ENCODE results near the gene HBEGF. TPM values are rescaled to one million over a fixed set of nuclear protein-coding genes. Genes with fewer than 3 reads are reported as not detected.
A peak's percentile ranks its signal among the peaks of the same experiment; 100 is the strongest.

The HBEGF gene
- total RNA-seq, 1 donor from 2014 or later: 22.6 TPM

- no peak for DNase-seq (ENCODE audit: low spot score)
- H3K27ac Mint-ChIP-seq (ENCODE audit: unreplicated experiment): no peak overlapping the region
- H3K4me1 Mint-ChIP-seq (ENCODE audit: unreplicated experiment): peaks cover 49% of the 10 kb centered on the region
- H3K9me3 Mint-ChIP-seq (ENCODE audit: unreplicated experiment): no peaks in the 10 kb centered on the region
- peaks cover 24% of the 10 kb centered on the region for H3K36me3 Mint-ChIP-seq (ENCODE audit: low read depth, unreplicated experiment)
- no peak for TF ChIP-seq CTCF (IDR thresholded peaks at IDR 0.05; ENCODE audit: unreplicated experiment)
- H3K27me3 Mint-ChIP-seq (ENCODE audit: unreplicated experiment): peaks cover 8% of the 10 kb centered on the region
- peak overlapping the region; percentile 73 for H3K4me3 Mint-ChIP-seq (ENCODE audit: unreplicated experiment)
Observed at GRCh38 chr5:140342896-140343295, 3.5 kb downstream of the HBEGF start.

- TF ChIP-seq CTCF (IDR thresholded peaks at IDR 0.05; ENCODE audit: unreplicated experiment): no peak
- H3K4me3 Mint-ChIP-seq (ENCODE audit: unreplicated experiment): peak overlapping the region; percentile 73
- peaks cover 24% of the 10 kb centered on the region for H3K36me3 Mint-ChIP-seq (ENCODE audit: low read depth, unreplicated experiment)
Observed at GRCh38 chr5:140342287-140342686, 4.1 kb downstream of the HBEGF start.

GRCh38 chr5:140341591-140341990, 4.8 kb downstream of the HBEGF start:
- no peak overlapping the region for H3K27ac Mint-ChIP-seq (ENCODE audit: unreplicated experiment)

More at GRCh38 chr5:140342287-140342686, 4.1 kb downstream of the HBEGF start:
- H3K4me1 Mint-ChIP-seq (ENCODE audit: unreplicated experiment): peaks cover 48% of the 10 kb centered on the region
- peak overlapping the region; percentile 77 for H3K27ac Mint-ChIP-seq (ENCODE audit: unreplicated experiment)
- no peak for DNase-seq (ENCODE audit: low spot score)
- H3K9me3 Mint-ChIP-seq (ENCODE audit: unreplicated experiment): no peaks in the 10 kb centered on the region
- peaks cover 8% of the 10 kb centered on the region for H3K27me3 Mint-ChIP-seq (ENCODE audit: unreplicated experiment)

GRCh38 chr5:140340605-140341121, 5.7 kb downstream of the HBEGF start:
- peaks cover 8% of the 10 kb centered on the region for H3K27me3 Mint-ChIP-seq (ENCODE audit: unreplicated experiment)
- peaks cover 50% of the 10 kb centered on the region for H3K4me1 Mint-ChIP-seq (ENCODE audit: unreplicated experiment)
- no peaks in the 10 kb centered on the region for H3K9me3 Mint-ChIP-seq (ENCODE audit: unreplicated experiment)
- H3K36me3 Mint-ChIP-seq (ENCODE audit: low read depth, unreplicated experiment): peaks cover 36% of the 10 kb centered on the region
- DNase-seq (ENCODE audit: low spot score): no peak
- H3K27ac Mint-ChIP-seq (ENCODE audit: unreplicated experiment): no peak overlapping the region
- TF ChIP-seq CTCF (IDR thresholded peaks at IDR 0.05; ENCODE audit: unreplicated experiment): no peak
- H3K4me3 Mint-ChIP-seq (ENCODE audit: unreplicated experiment): no peak overlapping the region

More at GRCh38 chr5:140341591-140341990, 4.8 kb downstream of the HBEGF start:
- Mint-ChIP-seq H3K36me3 (ENCODE audit: low read depth, unreplicated experiment) (peaks cover 27% of the 10 kb centered on the region), H3K27me3 (ENCODE audit: unreplicated experiment) (peaks cover 8% of the 10 kb centered on the region), H3K9me3 (ENCODE audit: unreplicated experiment) (no peaks in the 10 kb centered on the region), H3K4me1 (ENCODE audit: unreplicated experiment) (peaks cover 44% of the 10 kb centered on the region), H3K4me3 (ENCODE audit: unreplicated experiment) (no peak overlapping the region)
- TF ChIP-seq CTCF (IDR thresholded peaks at IDR 0.05; ENCODE audit: unreplicated experiment): no peak
- no peak for DNase-seq (ENCODE audit: low spot score)

GRCh38 chr5:140339636-140340035, 6.8 kb downstream of the HBEGF start:
- Mint-ChIP-seq H3K9me3 (ENCODE audit: unreplicated experiment) (no peaks in the 10 kb centered on the region), H3K36me3 (ENCODE audit: low read depth, unreplicated experiment) (peaks cover 43% of the 10 kb centered on the region), H3K27me3 (ENCODE audit: unreplicated experiment) (peaks cover 5% of the 10 kb centered on the region), H3K4me3 (ENCODE audit: unreplicated experiment) (no peak overlapping the region), H3K4me1 (ENCODE audit: unreplicated experiment) (peaks cover 41% of the 10 kb centered on the region), H3K27ac (ENCODE audit: unreplicated experiment) (no peak overlapping the region)
- TF ChIP-seq CTCF (IDR thresholded peaks at IDR 0.05; ENCODE audit: unreplicated experiment): no peak
- DNase-seq (ENCODE audit: low spot score): no peak

All from endothelial cell (in vitro differentiated cells).